ENCODE measurements around the gene SLC6A19. TPM values are rescaled to one million over a fixed set of nuclear protein-coding genes. Genes with fewer than 3 reads are reported as not detected.
A peak's percentile ranks its signal among the peaks of the same experiment; 100 is the strongest.

Gene SLC6A19
- total RNA-seq, 1 experiment from 2014 or later = 0.04 TPM

DNA sequence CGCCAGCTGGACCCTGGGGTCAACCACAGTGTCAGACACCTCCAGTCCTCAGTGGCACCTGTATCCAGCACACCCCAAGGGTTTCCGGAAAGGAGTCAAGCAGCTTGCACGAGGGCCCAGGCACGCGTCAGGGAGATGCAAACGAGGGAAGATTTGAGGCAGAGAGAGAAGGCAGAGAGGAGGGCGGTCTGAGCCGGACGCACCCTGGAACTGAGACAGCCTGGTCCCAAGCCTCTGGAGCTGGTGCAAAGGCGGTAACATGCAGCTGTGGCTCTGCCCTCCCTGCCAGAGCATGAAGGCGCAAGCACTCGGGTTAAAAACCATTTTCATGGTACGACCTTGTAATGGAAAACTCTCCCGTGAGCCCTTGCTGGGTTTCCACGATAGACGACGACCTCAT lies 56.0 kb downstream of the SLC6A19 start (continued):
- TF ChIP-seq TEAD1 (CRISPR knock-in tag; IDR thresholded peaks at IDR 0.05) = no peak
- TF ChIP-seq, protein P1, sequence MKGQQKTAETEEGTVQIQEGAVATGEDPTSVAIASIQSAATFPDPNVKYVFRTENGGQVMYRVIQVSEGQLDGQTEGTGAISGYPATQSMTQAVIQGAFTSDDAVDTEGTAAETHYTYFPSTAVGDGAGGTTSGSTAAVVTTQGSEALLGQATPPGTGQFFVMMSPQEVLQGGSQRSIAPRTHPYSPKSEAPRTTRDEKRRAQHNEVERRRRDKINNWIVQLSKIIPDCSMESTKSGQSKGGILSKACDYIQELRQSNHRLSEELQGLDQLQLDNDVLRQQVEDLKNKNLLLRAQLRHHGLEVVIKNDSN (CRISPR knock-in tag; IDR thresholded peaks at IDR 0.05) = no peak
- TF ChIP-seq, protein P2, sequence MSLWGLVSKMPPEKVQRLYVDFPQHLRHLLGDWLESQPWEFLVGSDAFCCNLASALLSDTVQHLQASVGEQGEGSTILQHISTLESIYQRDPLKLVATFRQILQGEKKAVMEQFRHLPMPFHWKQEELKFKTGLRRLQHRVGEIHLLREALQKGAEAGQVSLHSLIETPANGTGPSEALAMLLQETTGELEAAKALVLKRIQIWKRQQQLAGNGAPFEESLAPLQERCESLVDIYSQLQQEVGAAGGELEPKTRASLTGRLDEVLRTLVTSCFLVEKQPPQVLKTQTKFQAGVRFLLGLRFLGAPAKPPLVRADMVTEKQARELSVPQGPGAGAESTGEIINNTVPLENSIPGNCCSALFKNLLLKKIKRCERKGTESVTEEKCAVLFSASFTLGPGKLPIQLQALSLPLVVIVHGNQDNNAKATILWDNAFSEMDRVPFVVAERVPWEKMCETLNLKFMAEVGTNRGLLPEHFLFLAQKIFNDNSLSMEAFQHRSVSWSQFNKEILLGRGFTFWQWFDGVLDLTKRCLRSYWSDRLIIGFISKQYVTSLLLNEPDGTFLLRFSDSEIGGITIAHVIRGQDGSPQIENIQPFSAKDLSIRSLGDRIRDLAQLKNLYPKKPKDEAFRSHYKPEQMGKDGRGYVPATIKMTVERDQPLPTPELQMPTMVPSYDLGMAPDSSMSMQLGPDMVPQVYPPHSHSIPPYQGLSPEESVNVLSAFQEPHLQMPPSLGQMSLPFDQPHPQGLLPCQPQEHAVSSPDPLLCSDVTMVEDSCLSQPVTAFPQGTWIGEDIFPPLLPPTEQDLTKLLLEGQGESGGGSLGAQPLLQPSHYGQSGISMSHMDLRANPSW (CRISPR knock-in tag; conservative IDR thresholded peaks at IDR 0.05; ENCODE audit: low read depth) = no peak
- TF ChIP-seq RELA (CRISPR knock-in tag; IDR thresholded peaks at IDR 0.05; ENCODE audit: borderline replicate concordance) = no peak
- no peak for TF ChIP-seq HMGA2 (CRISPR knock-in tag; IDR thresholded peaks at IDR 0.05)

DNA sequence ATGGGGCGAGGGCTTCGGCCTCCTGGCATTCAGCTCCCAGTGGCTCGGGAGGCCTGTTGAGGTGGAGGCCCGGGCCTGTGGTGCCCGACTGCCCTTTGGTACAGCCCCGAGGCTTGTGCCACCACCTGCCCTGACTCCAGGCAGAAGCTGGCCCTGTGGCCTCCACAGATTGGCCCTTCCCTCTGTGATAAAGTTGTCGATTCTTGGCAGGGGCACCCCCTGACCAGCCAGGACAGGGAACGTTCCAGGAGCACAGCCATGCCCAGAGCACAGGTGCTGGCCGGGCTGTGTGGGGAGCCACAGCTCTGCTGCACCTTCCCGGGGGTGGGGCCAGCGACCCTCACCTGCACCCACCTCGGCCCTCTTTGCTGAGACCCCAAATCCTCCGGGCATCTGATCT lies 56.4 kb downstream of the SLC6A19 start:
- ATAC-seq = no peak

DNA sequence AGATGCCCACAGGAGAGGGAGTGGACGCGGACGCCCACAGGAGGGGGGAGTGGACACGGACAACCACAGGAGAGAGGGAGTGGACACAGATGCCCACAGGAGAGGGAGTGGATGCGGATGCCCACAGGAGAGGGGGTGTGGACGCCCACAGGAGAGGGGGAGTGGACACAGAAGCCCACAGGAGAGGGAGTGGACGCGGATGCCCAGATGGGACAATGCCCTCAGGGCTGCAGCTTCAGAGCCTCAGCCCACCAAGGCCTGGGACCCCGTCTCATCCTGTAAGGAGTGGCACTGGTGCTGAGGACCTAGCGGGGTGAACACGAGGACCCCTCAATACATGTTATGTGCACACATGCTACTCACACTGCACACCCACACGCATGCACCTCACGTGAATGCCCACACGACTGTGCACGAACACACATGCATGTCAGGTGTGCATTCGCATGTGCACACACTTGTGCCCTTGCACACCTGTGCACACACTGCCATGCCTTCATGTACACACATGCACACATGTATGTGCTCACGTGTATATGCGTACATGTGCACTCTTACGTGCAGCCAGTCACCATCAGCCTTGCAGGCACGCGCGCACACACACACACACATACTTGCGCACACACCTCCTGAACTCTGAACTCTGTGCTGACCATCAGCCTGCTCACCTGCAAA lies 58.5 kb downstream of the SLC6A19 start:
- Mint-ChIP-seq H3K4me1 (no peaks in the 10 kb centered on the region), H3K27me3 (ENCODE audit: low read depth) (peaks cover 7% of the 10 kb centered on the region), H3K36me3 (peaks cover 51% of the 10 kb centered on the region), H3K4me3 (no peak overlapping the region), H3K9me3 (peaks cover 14% of the 10 kb centered on the region), H3K27ac (no peak overlapping the region; the same call in 1 of the 2 replicates)
- TF ChIP-seq OVOL2 (CRISPR knock-in tag; IDR thresholded peaks at IDR 0.05; ENCODE audit: borderline replicate concordance) (no peak), SOX15 (CRISPR knock-in tag; IDR thresholded peaks at IDR 0.05) (no peak)
- TF ChIP-seq, protein P3, sequence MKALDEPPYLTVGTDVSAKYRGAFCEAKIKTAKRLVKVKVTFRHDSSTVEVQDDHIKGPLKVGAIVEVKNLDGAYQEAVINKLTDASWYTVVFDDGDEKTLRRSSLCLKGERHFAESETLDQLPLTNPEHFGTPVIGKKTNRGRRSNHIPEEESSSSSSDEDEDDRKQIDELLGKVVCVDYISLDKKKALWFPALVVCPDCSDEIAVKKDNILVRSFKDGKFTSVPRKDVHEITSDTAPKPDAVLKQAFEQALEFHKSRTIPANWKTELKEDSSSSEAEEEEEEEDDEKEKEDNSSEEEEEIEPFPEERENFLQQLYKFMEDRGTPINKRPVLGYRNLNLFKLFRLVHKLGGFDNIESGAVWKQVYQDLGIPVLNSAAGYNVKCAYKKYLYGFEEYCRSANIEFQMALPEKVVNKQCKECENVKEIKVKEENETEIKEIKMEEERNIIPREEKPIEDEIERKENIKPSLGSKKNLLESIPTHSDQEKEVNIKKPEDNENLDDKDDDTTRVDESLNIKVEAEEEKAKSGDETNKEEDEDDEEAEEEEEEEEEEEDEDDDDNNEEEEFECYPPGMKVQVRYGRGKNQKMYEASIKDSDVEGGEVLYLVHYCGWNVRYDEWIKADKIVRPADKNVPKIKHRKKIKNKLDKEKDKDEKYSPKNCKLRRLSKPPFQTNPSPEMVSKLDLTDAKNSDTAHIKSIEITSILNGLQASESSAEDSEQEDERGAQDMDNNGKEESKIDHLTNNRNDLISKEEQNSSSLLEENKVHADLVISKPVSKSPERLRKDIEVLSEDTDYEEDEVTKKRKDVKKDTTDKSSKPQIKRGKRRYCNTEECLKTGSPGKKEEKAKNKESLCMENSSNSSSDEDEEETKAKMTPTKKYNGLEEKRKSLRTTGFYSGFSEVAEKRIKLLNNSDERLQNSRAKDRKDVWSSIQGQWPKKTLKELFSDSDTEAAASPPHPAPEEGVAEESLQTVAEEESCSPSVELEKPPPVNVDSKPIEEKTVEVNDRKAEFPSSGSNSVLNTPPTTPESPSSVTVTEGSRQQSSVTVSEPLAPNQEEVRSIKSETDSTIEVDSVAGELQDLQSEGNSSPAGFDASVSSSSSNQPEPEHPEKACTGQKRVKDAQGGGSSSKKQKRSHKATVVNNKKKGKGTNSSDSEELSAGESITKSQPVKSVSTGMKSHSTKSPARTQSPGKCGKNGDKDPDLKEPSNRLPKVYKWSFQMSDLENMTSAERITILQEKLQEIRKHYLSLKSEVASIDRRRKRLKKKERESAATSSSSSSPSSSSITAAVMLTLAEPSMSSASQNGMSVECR (CRISPR knock-in tag; IDR thresholded peaks at IDR 0.05; ENCODE audit: borderline replicate concordance) = no peak
- TF ChIP-seq, protein P4, sequence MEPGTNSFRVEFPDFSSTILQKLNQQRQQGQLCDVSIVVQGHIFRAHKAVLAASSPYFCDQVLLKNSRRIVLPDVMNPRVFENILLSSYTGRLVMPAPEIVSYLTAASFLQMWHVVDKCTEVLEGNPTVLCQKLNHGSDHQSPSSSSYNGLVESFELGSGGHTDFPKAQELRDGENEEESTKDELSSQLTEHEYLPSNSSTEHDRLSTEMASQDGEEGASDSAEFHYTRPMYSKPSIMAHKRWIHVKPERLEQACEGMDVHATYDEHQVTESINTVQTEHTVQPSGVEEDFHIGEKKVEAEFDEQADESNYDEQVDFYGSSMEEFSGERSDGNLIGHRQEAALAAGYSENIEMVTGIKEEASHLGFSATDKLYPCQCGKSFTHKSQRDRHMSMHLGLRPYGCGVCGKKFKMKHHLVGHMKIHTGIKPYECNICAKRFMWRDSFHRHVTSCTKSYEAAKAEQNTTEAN (CRISPR knock-in tag; IDR thresholded peaks at IDR 0.05) = 0 out of 2 replicates have a peak, but pooled peaks have one; percentile 47
- ChIA-PET POLR2A (no interaction called here), CTCF (no interaction called here)
- no peak for DNase-seq (ENCODE audit: low spot score)
- no peak for ATAC-seq

More for the DNA sequence above, 56.4 kb downstream of the SLC6A19 start:
- H3K27ac Mint-ChIP-seq = no peak overlapping the region
- TF ChIP-seq OVOL2 (CRISPR knock-in tag; IDR thresholded peaks at IDR 0.05; ENCODE audit: borderline replicate concordance) = no peak
- TF ChIP-seq, protein P5, sequence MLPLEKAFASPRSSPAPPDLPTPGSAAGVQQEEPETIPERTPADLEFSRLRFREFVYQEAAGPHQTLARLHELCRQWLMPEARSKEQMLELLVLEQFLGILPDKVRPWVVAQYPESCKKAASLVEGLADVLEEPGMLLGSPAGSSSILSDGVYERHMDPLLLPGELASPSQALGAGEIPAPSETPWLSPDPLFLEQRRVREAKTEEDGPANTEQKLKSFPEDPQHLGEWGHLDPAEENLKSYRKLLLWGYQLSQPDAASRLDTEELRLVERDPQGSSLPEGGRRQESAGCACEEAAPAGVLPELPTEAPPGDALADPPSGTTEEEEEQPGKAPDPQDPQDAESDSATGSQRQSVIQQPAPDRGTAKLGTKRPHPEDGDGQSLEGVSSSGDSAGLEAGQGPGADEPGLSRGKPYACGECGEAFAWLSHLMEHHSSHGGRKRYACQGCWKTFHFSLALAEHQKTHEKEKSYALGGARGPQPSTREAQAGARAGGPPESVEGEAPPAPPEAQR (CRISPR knock-in tag; IDR thresholded peaks at IDR 0.05) = no peak
- TF ChIP-seq SMAD3 (CRISPR knock-in tag; IDR thresholded peaks at IDR 0.05; ENCODE audit: borderline replicate concordance) = no peak
- no peak for TF ChIP-seq CREB1 (CRISPR knock-in tag; IDR thresholded peaks at IDR 0.05)
- TF ChIP-seq, protein P6, sequence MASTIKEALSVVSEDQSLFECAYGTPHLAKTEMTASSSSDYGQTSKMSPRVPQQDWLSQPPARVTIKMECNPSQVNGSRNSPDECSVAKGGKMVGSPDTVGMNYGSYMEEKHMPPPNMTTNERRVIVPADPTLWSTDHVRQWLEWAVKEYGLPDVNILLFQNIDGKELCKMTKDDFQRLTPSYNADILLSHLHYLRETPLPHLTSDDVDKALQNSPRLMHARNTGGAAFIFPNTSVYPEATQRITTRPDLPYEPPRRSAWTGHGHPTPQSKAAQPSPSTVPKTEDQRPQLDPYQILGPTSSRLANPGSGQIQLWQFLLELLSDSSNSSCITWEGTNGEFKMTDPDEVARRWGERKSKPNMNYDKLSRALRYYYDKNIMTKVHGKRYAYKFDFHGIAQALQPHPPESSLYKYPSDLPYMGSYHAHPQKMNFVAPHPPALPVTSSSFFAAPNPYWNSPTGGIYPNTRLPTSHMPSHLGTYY (CRISPR knock-in tag; IDR thresholded peaks at IDR 0.05) = no peak
- H3K4me3 Mint-ChIP-seq = no peak overlapping the region
- POLR2A ChIA-PET = no interaction called here
- no peaks in the 10 kb centered on the region for H3K4me1 Mint-ChIP-seq
- H3K27me3 Mint-ChIP-seq (ENCODE audit: low read depth) = peaks cover 7% of the 10 kb centered on the region
- H3K36me3 Mint-ChIP-seq = peaks cover 30% of the 10 kb centered on the region
- H3K9me3 Mint-ChIP-seq = peaks cover 14% of the 10 kb centered on the region
- CTCF ChIA-PET = no interaction called here
- no peak for DNase-seq (ENCODE audit: low spot score)
